ENCODE measurements around the gene PPP1R9A.

- TF ChIP-seq CTCF (conservative IDR thresholded peaks at IDR 0.05; ENCODE audit: low read depth, low read length) (no peak), EZH2phosphoT487 (IDR thresholded peaks at IDR 0.05; ENCODE audit: borderline replicate concordance, low read length) (no peak), EZH2 (IDR thresholded peaks at IDR 0.05; ENCODE audit: low read length, unreplicated experiment) (no peak)
These were observed 312.9 kb downstream of the PPP1R9A start for GRCh38 chr7:95220328-95220727.

Measured in PC-3 (cell line).